RWPE2 (cell line): Measurements from ENCODE around the gene ACR.
A peak's percentile ranks its signal among the peaks of the same experiment; 100 is the strongest.

Experiments
- ATAC-seq: fragments of 200-7000 bp; cut with Tn5 transposase; 3 replicates; pipeline ENCODE4 v1.9.1; 2021; ENCODE audit warnings: low read depth
- DNase-seq: peaks from one replicate; pipeline ENCODE4 v3.0.0-alpha.2; 2020; ENCODE audit warnings: low spot score
- H3K27ac ChIP-seq: fragments of 450-650 bp; 2 replicates; pipeline ENCODE4 v1.5.1; 2017; ENCODE audit warnings: mild to moderate bottlenecking; ENCODE audit not compliant: poor library complexity, severe bottlenecking
- H3K27me3 ChIP-seq: fragments of 250-450 bp; sonication (Bioruptor Pico); 2 replicates; pipeline ENCODE4 v1.5.1; 2021; ENCODE audit warnings: mild to moderate bottlenecking, moderate library complexity; ENCODE audit not compliant: insufficient read depth, poor library complexity, severe bottlenecking
- H3K36me3 ChIP-seq: fragments of 250-450 bp; sonication (Bioruptor Pico); 2 replicates; pipeline ENCODE4 v1.5.1; 2020; ENCODE audit warnings: low read depth, mild to moderate bottlenecking, moderate library complexity
- H3K4me1 ChIP-seq: fragments of 250-450 bp; sonication (Bioruptor Pico); 2 replicates; pipeline ENCODE4 v1.5.1; 2021; ENCODE audit warnings: mild to moderate bottlenecking, moderate library complexity; ENCODE audit not compliant: insufficient read depth, poor library complexity, severe bottlenecking
- H3K4me3 ChIP-seq: fragments of 250-450 bp; sonication (Bioruptor Pico); 2 replicates; pipeline ENCODE4 v1.5.1; 2021; ENCODE audit warnings: mild to moderate bottlenecking, moderate library complexity; ENCODE audit not compliant: severe bottlenecking
- H3K9me3 ChIP-seq: fragments of 250-450 bp; sonication (Bioruptor Pico); 2 replicates; pipeline ENCODE4 v1.5.1; 2021; ENCODE audit warnings: mild to moderate bottlenecking, moderate library complexity; ENCODE audit not compliant: severe bottlenecking
- CTCF ChIP-seq: fragments of 450-650 bp; IDR thresholded peaks from one replicate; pipeline ENCODE4 v1.5.1; 2017; ENCODE audit warnings: mild to moderate bottlenecking, moderate library complexity; ENCODE audit not compliant: poor library complexity, severe bottlenecking

Gene ACR

GRCh38 chr22:50697667-50698506, 40.1 kb upstream of the ACR start:
- no peak for ATAC-seq
- Histone ChIP-seq H3K36me3 (no peaks in the 10 kb centered on the region), H3K27me3 (no peaks in the 10 kb centered on the region), H3K4me3 (peak overlapping the region; percentile 35), H3K27ac (no peak overlapping the region), H3K4me1 (no peaks in the 10 kb centered on the region), H3K9me3 (no peaks in the 10 kb centered on the region)
- no peak for TF ChIP-seq CTCF
- peak; percentile 39 for DNase-seq

GRCh38 chr22:50698546-50698945, 39.5 kb upstream of the ACR start:
- TF ChIP-seq CTCF, result no peak
- no peaks in the 10 kb centered on the region for H3K9me3 ChIP-seq
- H3K27ac ChIP-seq, result no peak overlapping the region
- no peaks in the 10 kb centered on the region for H3K27me3 ChIP-seq
- H3K4me3 ChIP-seq, result no peak overlapping the region
- ATAC-seq (no peak), DNase-seq (peak; percentile 48)
- no peaks in the 10 kb centered on the region for H3K36me3 ChIP-seq
- no peaks in the 10 kb centered on the region for H3K4me1 ChIP-seq

- no peak overlapping the region for H3K4me3 ChIP-seq
- ATAC-seq (no peak), DNase-seq (peak; percentile 40)
- H3K27me3 ChIP-seq, result no peaks in the 10 kb centered on the region
- H3K9me3 ChIP-seq, result no peaks in the 10 kb centered on the region
- H3K4me1 ChIP-seq, result no peaks in the 10 kb centered on the region
- no peak overlapping the region for H3K27ac ChIP-seq
- no peaks in the 10 kb centered on the region for H3K36me3 ChIP-seq
- no peak for TF ChIP-seq CTCF
Measured at GRCh38 chr22:50699001-50699755, 38.8 kb upstream of the ACR start.

GRCh38 chr22:50699756-50700386, 38.1 kb upstream of the ACR start:
- Histone ChIP-seq H3K36me3 (no peaks in the 10 kb centered on the region; the same call in 1 of the 2 replicates), H3K4me1 (no peaks in the 10 kb centered on the region), H3K4me3 (no peak overlapping the region), H3K27ac (no peak overlapping the region), H3K27me3 (no peaks in the 10 kb centered on the region), H3K9me3 (no peaks in the 10 kb centered on the region)
- peak; percentile 24 for TF ChIP-seq CTCF
- ATAC-seq (no peak), DNase-seq (peak; percentile 40)
